ENCODE measurements around the gene SCP2.

SCP2 gene

GRCh38 chr1:52973841-52974240 is 46.8 kb downstream of the SCP2 start:
- TF ChIP-seq POLR2AphosphoS5 (IDR thresholded peaks at IDR 0.05; ENCODE audit: low read depth, low read length) (no peak), SIN3A (IDR thresholded peaks at IDR 0.05; ENCODE audit: borderline replicate concordance, insufficient read depth, low read length) (no peak), REST (IDR thresholded peaks at IDR 0.05; ENCODE audit: insufficient read depth in 1 of 2, low read depth in 2 of 2, low read length in 2 of 2) (no peak), FOXP2 (optimal IDR thresholded peaks at IDR 0.05; ENCODE audit: borderline replicate concordance, extremely low read depth, extremely low read length, insufficient read depth) (no peak), TAF1 (IDR thresholded peaks at IDR 0.05; ENCODE audit: borderline replicate concordance, insufficient read depth, low read length) (no peak)

GRCh38 chr1:52976183-52977035 is 49.3 kb downstream of the SCP2 start:
- TF ChIP-seq REST (IDR thresholded peaks at IDR 0.05; ENCODE audit: insufficient read depth in 1 of 2, low read depth in 2 of 2, low read length in 2 of 2), result no peak

GRCh38 chr1:52978045-52978444 is 51.0 kb downstream of the SCP2 start:
- no peak for TF ChIP-seq TAF1 (IDR thresholded peaks at IDR 0.05; ENCODE audit: borderline replicate concordance, insufficient read depth, low read length)
- no peak for TF ChIP-seq SIN3A (IDR thresholded peaks at IDR 0.05; ENCODE audit: borderline replicate concordance, insufficient read depth, low read length)
- TF ChIP-seq POLR2AphosphoS5 (IDR thresholded peaks at IDR 0.05; ENCODE audit: low read depth, low read length), result no peak
- no peak for TF ChIP-seq REST (IDR thresholded peaks at IDR 0.05; ENCODE audit: insufficient read depth in 1 of 2, low read depth in 2 of 2, low read length in 2 of 2)
- no peak for TF ChIP-seq FOXP2 (optimal IDR thresholded peaks at IDR 0.05; ENCODE audit: borderline replicate concordance, extremely low read depth, extremely low read length, insufficient read depth)

GRCh38 chr1:52994656-52995055 is 67.6 kb downstream of the SCP2 start:
- TF ChIP-seq POLR2AphosphoS5 (IDR thresholded peaks at IDR 0.05; ENCODE audit: low read depth, low read length) (no peak), REST (IDR thresholded peaks at IDR 0.05; ENCODE audit: insufficient read depth in 1 of 2, low read depth in 2 of 2, low read length in 2 of 2) (0 out of 4 replicates have a peak, but pooled peaks of 1 of the 2 experiments have one; percentile 27), TAF1 (IDR thresholded peaks at IDR 0.05; ENCODE audit: borderline replicate concordance, insufficient read depth, low read length) (no peak), SIN3A (IDR thresholded peaks at IDR 0.05; ENCODE audit: borderline replicate concordance, insufficient read depth, low read length) (no peak)

GRCh38 chr1:52996653-52997052 is 69.6 kb downstream of the SCP2 start:
- no peak for TF ChIP-seq TAF1 (IDR thresholded peaks at IDR 0.05; ENCODE audit: borderline replicate concordance, insufficient read depth, low read length)
- TF ChIP-seq FOXP2 (optimal IDR thresholded peaks at IDR 0.05; ENCODE audit: borderline replicate concordance, extremely low read depth, extremely low read length, insufficient read depth), result no peak
- TF ChIP-seq POLR2AphosphoS5 (IDR thresholded peaks at IDR 0.05; ENCODE audit: low read depth, low read length), result no peak
- TF ChIP-seq SIN3A (IDR thresholded peaks at IDR 0.05; ENCODE audit: borderline replicate concordance, insufficient read depth, low read length), result no peak
- TF ChIP-seq REST (IDR thresholded peaks at IDR 0.05; ENCODE audit: insufficient read depth in 1 of 2, low read depth in 2 of 2, low read length in 2 of 2), result no peak
